Activated naive CD4-positive, alpha-beta T cell (primary cell): ENCODE data around the gene ZNF500.
"Not testable (repeated sequence)": the region's sequence is repeated elsewhere in the genome, so short reads cannot be mapped to it uniquely, and the experiment has no call there.

Source experiments
- DNase-seq, 4 experiments: peaks; one replicate each; lab custom pipeline; 2025; lab: John Stamatoyannopoulos, UW

The ZNF500 gene

GRCh38 chr16:4796982-4797804, 30.2 kb upstream of the ZNF500 start:
- no peak for DNase-seq

- no peak for DNase-seq
Observed at GRCh38 chr16:4795828-4796572, 29.0 kb upstream of the ZNF500 start.

- no peak for DNase-seq
Observed at GRCh38 chr16:4795181-4795827, 28.3 kb upstream of the ZNF500 start, which contains the start of gene SMIM22. Gene SMIM22, plus strand, starts transcription at chr16:4795369. Its CDS starts 366 bp downstream, at chr16:4795735.

- DNase-seq: no peak
Observed at GRCh38 chr16:4792951-4793513, 26.1 kb upstream of the ZNF500 start.

GRCh38 chr16:4790871-4791270, 23.9 kb upstream of the ZNF500 start:
- DNase-seq: no peak

GRCh38 chr16:4790261-4790660, 23.3 kb upstream of the ZNF500 start:
- DNase-seq: no peak

- DNase-seq: no peak
Observed at GRCh38 chr16:4788910-4789309, 21.9 kb upstream of the ZNF500 start.

- DNase-seq: no peak
Observed at GRCh38 chr16:4788489-4788889, 21.5 kb upstream of the ZNF500 start.

GRCh38 chr16:4787627-4788482, 20.9 kb upstream of the ZNF500 start, which contains the start of gene SEPTIN12:
Gene SEPTIN12, minus strand, starts transcription at chr16:4788345. Its CDS starts 700 bp downstream, at chr16:4787645.
- no peak for DNase-seq

GRCh38 chr16:4787068-4787467, 20.1 kb upstream of the ZNF500 start:
- DNase-seq: no peak

GRCh38 chr16:4785758-4786433, 18.9 kb upstream of the ZNF500 start:
- DNase-seq: no peak

- not testable (repeated sequence) for DNase-seq
Observed at GRCh38 chr16:4784444-4784987, 17.6 kb upstream of the ZNF500 start.

- DNase-seq: no peak
Observed at GRCh38 chr16:4783951-4784336, 17.0 kb upstream of the ZNF500 start.

GRCh38 chr16:4783251-4783950, 16.4 kb upstream of the ZNF500 start:
- no peak for DNase-seq

GRCh38 chr16:4780235-4780634, 13.3 kb upstream of the ZNF500 start:
- no peak for DNase-seq

- no peak for DNase-seq
Observed at GRCh38 chr16:4778050-4778392, 11.1 kb upstream of the ZNF500 start.

- no peak for DNase-seq
Observed at GRCh38 chr16:4777339-4778049, 10.5 kb upstream of the ZNF500 start.

GRCh38 chr16:4776141-4776705, 9.3 kb upstream of the ZNF500 start:
- DNase-seq: no peak

- DNase-seq: no peak
Observed at GRCh38 chr16:4775005-4775404, 8.0 kb upstream of the ZNF500 start.
